ENCODE results near the gene GMCL1.

The GMCL1 gene

DNA sequence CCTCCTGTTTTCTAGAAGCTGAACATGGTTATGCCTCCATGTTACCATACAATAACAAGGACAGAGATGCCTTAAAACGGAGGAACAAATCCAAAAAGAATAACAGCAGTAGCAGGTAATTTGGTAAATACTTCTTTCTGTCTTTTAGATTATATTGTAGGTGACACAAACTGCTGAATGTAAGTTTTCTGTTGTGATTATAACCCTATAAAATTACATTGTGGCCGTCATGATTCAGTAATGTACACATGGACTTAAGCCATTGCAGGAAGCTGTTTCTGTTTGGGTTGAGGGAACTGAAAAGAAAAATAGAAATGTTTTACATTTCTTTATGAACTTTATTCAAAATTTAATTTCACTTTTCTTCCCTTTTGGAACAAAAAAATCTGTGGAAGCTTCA is 86.6 kb downstream of the GMCL1 start:
- no peak for DNase-seq (ENCODE audit: low read depth, low spot score)
- peak overlapping the region; percentile 88 for H3K27ac ChIP-seq

DNA sequence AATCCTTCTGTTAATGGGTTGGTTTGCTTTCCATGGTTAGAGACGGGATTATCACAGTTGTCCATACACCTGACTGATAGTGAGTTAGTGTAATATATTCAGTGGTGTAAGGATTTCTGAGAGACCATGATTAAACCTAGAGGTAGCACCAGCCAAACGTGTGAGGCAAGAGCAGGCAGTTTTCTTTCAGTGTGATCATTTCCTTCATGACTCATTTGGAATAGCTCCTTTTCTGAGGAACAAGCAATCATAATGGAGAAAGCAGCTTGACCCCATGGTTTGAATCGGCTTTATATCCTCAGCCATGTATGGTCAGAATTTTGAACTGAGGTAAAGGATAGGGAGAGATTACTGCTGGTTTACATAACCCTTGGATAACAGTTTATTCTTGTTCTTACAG is 88.4 kb downstream of the GMCL1 start:
- no peak for DNase-seq (ENCODE audit: low read depth, low spot score)
- peak overlapping the region; percentile 88 for H3K27ac ChIP-seq

GRCh38 chr2:69918401-69918800 is 88.9 kb downstream of the GMCL1 start:
- DNase-seq (ENCODE audit: low read depth, low spot score): no peak
- peak overlapping the region; percentile 88 for H3K27ac ChIP-seq

- H3K27ac ChIP-seq: no peak overlapping the region
These were observed 93.7 kb downstream of the GMCL1 start for GRCh38 chr2:69923116-69923515.

GRCh38 chr2:69926849-69927515 is 97.5 kb downstream of the GMCL1 start:
- DNase-seq (ENCODE audit: low read depth, low spot score): no peak

More at GRCh38 chr2:69923116-69923515, 93.7 kb downstream of the GMCL1 start:
- no peak for DNase-seq (ENCODE audit: low read depth, low spot score)

More at GRCh38 chr2:69926849-69927515, 97.5 kb downstream of the GMCL1 start:
- H3K27ac ChIP-seq: peak overlapping the region; percentile 57

Data from epithelial cell of prostate (primary cell).